ENCODE results near the gene MAN2A1.

MAN2A1 gene

DNA sequence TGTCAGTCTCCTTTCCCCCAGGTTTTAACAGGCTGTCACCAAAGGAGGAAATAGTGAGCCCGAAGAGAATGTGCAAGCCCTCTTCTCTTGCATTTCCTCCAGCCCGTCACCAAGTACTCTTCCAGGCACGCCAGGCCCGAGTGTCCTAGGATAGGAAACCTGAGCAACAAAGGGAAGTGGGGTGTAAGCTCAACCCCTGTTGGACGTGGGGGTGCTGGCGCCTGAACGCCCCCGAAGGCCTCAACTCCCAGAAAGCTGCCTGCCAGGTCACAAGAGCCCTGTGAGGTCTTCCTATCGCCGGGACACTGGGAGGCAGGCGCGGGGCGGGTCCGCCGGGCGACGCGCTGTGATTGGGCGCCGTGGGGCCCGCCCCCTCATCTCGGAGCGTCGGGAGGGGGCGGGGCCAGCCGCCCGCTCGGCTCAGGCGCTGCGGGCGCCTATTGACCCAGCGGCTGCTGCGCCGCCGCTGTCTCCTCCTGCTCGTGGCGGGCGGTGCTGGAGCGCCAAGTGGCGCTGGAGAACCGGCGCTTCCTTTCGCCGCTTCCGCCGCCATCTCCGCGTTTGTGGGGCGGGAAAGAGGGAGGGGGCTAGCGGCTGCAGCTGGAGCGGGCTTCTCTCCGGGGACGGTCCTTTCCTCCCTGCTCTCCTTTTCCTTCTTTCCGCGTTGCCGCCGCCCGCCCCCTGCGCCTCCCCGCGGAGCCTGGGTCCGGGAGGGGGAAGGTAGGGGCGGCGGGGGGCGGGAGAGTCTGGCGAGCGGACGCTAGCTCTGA lies 572 bp upstream of the MAN2A1 start:
- Histone ChIP-seq H3K9me3 (replicated peaks; ENCODE audit: insufficient read depth, low read length) (no peaks in the 10 kb centered on the region), H3K9ac (ENCODE audit: low read length) (peak overlapping the region; percentile 93), H3K4me2 (ENCODE audit: low read depth, low read length) (peak overlapping the region; percentile 85), H3K9me2 (replicated peaks; ENCODE audit: insufficient read depth, low read length) (no peaks in the 10 kb centered on the region), H3K79me2 (ENCODE audit: low read length) (peaks cover 45% of the 10 kb centered on the region), H2AFZ (ENCODE audit: low read length) (peak overlapping the region; percentile 72), H3K27me3 (replicated peaks; ENCODE audit: insufficient read depth, low read length) (no peaks in the 10 kb centered on the region), H3K4me3 (ENCODE audit: low read length) (peak overlapping the region; percentile 94), H3F3A (ENCODE audit: insufficient read depth, low read length) (peaks cover 46% of the 10 kb centered on the region), H3K4me1 (ENCODE audit: low read length) (peaks cover 5% of the 10 kb centered on the region; the same call in 1 of the 2 replicates), H4K20me1 (ENCODE audit: insufficient read depth, low read length) (no peaks in the 10 kb centered on the region), H3K27ac (ENCODE audit: low read length) (peak overlapping the region; percentile 88), H3K36me3 (replicated peaks; ENCODE audit: insufficient read depth, low read length) (0 out of 2 replicates have a peak, but pooled peaks cover 4% of the 10 kb centered on the region)
- TF ChIP-seq, protein P1, sequence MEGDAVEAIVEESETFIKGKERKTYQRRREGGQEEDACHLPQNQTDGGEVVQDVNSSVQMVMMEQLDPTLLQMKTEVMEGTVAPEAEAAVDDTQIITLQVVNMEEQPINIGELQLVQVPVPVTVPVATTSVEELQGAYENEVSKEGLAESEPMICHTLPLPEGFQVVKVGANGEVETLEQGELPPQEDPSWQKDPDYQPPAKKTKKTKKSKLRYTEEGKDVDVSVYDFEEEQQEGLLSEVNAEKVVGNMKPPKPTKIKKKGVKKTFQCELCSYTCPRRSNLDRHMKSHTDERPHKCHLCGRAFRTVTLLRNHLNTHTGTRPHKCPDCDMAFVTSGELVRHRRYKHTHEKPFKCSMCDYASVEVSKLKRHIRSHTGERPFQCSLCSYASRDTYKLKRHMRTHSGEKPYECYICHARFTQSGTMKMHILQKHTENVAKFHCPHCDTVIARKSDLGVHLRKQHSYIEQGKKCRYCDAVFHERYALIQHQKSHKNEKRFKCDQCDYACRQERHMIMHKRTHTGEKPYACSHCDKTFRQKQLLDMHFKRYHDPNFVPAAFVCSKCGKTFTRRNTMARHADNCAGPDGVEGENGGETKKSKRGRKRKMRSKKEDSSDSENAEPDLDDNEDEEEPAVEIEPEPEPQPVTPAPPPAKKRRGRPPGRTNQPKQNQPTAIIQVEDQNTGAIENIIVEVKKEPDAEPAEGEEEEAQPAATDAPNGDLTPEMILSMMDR (IDR thresholded peaks at IDR 0.05; ENCODE audit: low read length), result no peak
- TF ChIP-seq EZH2 (optimal IDR thresholded peaks at IDR 0.05; ENCODE audit: low read depth, low read length) (no peak), EZH2phosphoT487 (IDR thresholded peaks at IDR 0.05; ENCODE audit: low read length) (no peak)
- DNase-seq, result peak; percentile 93

DNA sequence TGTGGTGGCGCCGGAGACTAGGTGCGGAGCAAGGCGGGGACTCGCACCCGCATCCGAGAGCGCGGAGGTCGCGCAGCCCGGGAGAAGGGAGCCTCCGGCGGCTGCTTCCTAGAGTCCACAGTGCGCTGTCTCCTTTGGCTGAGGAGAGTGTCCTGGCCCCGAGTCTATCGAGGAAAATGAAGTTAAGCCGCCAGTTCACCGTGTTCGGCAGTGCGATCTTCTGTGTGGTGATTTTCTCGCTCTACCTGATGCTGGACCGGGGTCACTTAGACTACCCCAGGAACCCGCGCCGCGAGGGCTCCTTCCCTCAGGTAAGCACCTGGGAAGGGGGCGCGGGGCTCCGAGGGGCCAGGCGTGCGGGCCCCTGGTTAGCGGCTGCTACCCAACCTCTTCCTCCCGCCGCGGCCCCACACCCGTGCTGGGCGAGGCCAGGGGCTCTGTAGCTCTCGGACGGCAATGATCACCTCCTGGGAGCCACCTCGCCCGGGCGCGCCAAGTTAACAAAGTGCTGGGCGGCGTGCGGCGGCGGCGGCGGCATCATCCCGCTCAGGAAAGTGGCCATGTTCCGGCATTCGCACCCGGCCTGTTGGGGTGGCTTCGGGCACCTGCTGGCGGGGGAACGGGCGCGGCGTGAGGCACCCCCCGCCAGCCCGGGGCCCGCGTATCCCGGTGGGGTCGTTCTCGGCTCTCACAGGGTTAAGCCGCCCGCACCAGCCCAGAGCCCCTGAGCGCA lies 681 bp downstream of the MAN2A1 start:
- Histone ChIP-seq H3K79me2 (ENCODE audit: low read length) (peaks cover 58% of the 10 kb centered on the region), H3K27ac (ENCODE audit: low read length) (peak overlapping the region; percentile 88), H2AFZ (ENCODE audit: low read length) (peak overlapping the region; percentile 50), H3F3A (ENCODE audit: insufficient read depth, low read length) (peaks cover 58% of the 10 kb centered on the region), H3K36me3 (replicated peaks; ENCODE audit: insufficient read depth, low read length) (0 out of 2 replicates have a peak, but pooled peaks cover 4% of the 10 kb centered on the region), H4K20me1 (ENCODE audit: insufficient read depth, low read length) (no peaks in the 10 kb centered on the region), H3K27me3 (replicated peaks; ENCODE audit: insufficient read depth, low read length) (no peaks in the 10 kb centered on the region), H3K9me2 (replicated peaks; ENCODE audit: insufficient read depth, low read length) (no peaks in the 10 kb centered on the region), H3K9me3 (replicated peaks; ENCODE audit: insufficient read depth, low read length) (no peaks in the 10 kb centered on the region), H3K4me2 (ENCODE audit: low read depth, low read length) (peak overlapping the region; percentile 36; the same call in 1 of the 2 replicates), H3K9ac (ENCODE audit: low read length) (peak overlapping the region; percentile 93), H3K4me1 (ENCODE audit: low read length) (peaks cover 15% of the 10 kb centered on the region), H3K4me3 (ENCODE audit: low read length) (peak overlapping the region; percentile 94)
- DNase-seq, result peak; percentile 34
- no peak for TF ChIP-seq EZH2phosphoT487 (IDR thresholded peaks at IDR 0.05; ENCODE audit: low read length)
- TF ChIP-seq, protein P1 (IDR thresholded peaks at IDR 0.05; ENCODE audit: low read length), result no peak; the same call in 1 of the 2 replicates
- TF ChIP-seq EZH2 (optimal IDR thresholded peaks at IDR 0.05; ENCODE audit: low read depth, low read length), result no peak

DNA sequence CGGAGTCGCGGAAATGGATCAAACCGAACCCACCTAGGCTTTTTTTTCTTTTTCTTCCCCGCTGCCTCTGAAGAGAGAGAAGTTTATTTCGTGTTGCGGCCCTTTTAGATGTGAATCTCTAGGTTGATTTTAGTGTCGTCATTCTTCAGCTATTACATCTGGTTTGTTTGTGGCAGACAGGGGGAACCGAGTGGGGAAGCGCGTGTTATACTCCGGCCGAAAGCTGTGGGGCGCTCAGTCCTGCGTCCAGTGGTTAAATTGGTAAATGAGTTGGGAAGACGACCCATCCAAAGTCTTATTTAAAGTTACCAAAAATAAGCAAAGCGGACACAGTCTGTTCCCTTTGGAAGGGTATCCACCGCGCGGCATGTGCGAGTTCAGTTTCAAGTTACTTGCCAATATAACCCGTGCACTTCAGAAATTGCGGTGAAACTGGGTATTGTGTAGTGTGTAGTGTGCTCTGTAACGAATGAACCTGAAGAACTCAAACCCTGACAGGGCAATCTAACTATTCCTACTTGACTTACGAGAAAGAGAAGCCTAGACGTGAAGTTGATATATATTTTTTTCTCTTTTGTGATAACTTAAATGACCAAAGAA lies 1.3 kb downstream of the MAN2A1 start:
- Histone ChIP-seq H3K9ac (ENCODE audit: low read length) (peak overlapping the region; percentile 93), H3K36me3 (replicated peaks; ENCODE audit: insufficient read depth, low read length) (0 out of 2 replicates have a peak, but pooled peaks cover 4% of the 10 kb centered on the region), H3F3A (ENCODE audit: insufficient read depth, low read length) (peaks cover 65% of the 10 kb centered on the region), H3K4me1 (ENCODE audit: low read length) (peaks cover 16% of the 10 kb centered on the region), H2AFZ (ENCODE audit: low read length) (peak overlapping the region; percentile 50; the same call in 1 of the 2 replicates), H3K9me2 (replicated peaks; ENCODE audit: insufficient read depth, low read length) (no peaks in the 10 kb centered on the region), H3K79me2 (ENCODE audit: low read length) (peaks cover 64% of the 10 kb centered on the region), H3K27me3 (replicated peaks; ENCODE audit: insufficient read depth, low read length) (no peaks in the 10 kb centered on the region), H3K9me3 (replicated peaks; ENCODE audit: insufficient read depth, low read length) (no peaks in the 10 kb centered on the region), H3K4me3 (ENCODE audit: low read length) (peak overlapping the region; percentile 94), H3K27ac (ENCODE audit: low read length) (peak overlapping the region; percentile 88; the same call in 1 of the 2 replicates), H3K4me2 (ENCODE audit: low read depth, low read length) (peak overlapping the region; percentile 71), H4K20me1 (ENCODE audit: insufficient read depth, low read length) (no peaks in the 10 kb centered on the region)
- TF ChIP-seq, protein P1 (IDR thresholded peaks at IDR 0.05; ENCODE audit: low read length), result peak; percentile 75
- no peak for TF ChIP-seq EZH2phosphoT487 (IDR thresholded peaks at IDR 0.05; ENCODE audit: low read length)
- peak; percentile 79 for DNase-seq

Data from MM.1S (cell line).